HT1080 (cell line): ENCODE results near the gene RERE. TPM values are rescaled to one million over a fixed set of nuclear protein-coding genes. Genes with fewer than 3 reads are reported as not detected.

Source experiments
- DNase-seq: peaks from one replicate; pipeline ENCODE4 v3.0.0-alpha.2; 2015; ENCODE audit warnings: low read depth
- total RNA-seq: library from RNA; depleted of rRNA; stranded (reverse); fragments of >200 nt; shearing (Covaris generic); gene quantifications from 2 replicates; pipeline ENCODE4 v1.2.3, GENCODE V29; 2014

Gene RERE
- total RNA-seq, 1 experiment from 2014 or later, result 12.4 TPM

DNA sequence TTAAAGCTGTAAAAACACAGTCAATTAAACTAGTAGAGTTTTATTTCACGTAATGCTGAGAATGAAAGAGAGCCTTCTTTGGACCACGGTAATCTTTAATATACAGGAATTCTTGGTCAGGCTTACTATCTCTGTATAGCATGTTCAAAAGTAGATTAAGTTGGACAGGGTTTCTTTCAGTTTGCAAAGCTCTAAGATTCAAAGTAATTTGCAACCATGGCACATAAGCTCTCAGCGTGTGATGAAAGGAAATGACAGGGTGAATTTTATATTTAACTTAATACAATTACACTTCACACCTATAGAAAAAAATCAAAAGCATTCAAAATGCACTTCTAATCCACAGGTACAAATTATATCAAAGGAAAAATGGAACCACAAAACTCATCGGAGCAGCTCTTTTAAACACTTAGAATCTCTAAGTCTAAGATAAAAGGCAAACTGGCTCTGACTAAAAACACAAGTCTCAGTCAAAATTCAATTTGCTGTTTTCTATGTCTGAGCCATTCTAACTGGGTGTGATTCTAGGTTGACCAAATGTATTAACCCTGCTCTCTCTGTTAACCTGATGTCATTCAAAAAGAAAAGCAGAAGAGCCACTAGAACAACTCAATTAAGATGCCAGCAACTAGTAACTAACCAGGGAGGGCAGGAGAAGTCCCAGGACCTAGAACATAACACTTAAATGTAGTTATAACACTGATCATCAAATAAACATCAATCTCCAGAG, 147.7 kb downstream of the RERE start:
- DNase-seq, result no peak

DNA sequence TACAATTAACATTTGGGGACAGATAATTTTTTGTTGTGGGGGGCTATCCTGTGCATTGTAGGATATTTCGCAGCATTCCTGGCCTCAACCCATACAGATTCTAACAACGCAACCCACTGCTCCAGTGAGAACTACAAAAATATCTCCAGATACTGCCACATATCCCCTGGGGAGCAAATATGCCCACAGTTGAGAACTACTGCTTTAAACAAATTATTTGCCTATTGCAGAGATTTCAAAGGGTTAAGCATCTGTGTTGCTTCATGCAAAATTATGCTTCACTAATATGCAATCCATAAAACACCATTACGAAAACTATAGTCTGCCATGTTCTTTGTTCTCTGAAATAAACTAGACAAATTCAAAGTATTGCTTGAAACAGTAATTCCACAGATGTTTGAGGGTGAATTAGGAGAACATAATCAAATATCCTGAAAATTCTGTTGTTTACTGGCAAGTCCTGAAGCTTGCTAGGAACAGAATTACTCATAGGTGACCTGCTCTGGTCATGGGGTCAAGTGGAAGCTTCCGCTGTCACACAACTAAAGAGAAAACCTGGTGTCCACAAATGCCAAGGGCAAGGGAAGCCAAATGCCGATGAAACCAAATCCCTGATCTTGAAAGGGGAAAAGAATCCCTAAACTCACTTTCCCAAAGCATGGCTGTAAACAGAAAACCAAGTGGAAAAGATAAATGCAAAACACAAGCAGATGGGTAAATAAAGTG, 149.4 kb downstream of the RERE start:
- peak; percentile 66 for DNase-seq

DNA sequence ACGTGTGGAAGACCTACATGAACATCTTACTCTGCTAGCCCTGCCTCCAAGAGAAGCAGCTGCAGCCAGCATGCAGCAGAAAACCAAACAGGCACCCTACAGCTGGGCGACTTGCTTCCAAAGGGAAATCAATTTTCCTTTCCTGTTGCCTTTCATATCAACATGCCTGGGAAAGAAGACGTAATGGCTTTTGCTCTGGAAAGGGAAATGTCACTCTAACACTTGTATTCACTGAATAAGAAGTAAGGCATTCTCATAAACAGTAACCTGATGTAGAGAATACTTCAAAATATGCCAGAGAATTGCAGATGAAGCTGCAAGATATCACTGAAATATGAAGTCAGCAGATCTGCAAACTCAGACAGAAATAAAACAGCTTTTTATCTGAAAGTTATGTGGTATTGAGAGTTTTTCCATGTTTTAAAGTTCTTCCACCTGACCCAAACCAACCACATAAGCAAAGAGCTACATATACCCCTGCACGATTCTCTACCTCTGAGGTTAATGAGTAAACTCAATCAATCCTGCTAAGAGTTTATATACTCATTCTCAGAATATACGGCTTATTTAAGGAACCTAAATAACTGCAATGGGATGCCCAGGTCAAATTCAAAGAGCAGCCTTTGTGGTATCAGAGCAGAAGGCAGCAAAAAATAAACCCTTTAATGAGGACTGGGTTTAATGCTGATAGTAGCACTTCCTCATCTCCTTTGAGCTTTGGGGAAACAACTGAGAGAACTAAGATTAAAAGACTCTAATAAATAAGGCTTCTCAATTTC, 150.9 kb downstream of the RERE start:
- DNase-seq, result no peak

DNA sequence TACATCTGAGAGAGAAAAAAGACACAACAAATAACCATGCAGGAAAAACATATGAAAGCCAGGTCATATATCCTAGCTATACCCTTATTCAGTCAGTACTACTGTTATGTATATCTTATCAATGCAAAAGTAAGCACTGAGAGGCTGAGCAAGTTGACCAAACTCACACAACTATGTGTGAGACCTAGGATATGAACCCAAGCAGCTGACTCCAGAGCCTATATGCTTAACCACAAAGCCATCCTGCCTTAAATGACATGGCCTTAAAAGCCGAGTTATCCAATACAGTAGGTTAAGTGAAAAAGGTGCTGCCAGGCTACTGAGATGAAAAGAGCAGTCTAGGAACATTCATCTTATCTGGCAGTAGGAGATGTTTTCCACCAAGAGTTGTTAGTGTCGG, 151.6 kb downstream of the RERE start:
- no peak for DNase-seq

DNA sequence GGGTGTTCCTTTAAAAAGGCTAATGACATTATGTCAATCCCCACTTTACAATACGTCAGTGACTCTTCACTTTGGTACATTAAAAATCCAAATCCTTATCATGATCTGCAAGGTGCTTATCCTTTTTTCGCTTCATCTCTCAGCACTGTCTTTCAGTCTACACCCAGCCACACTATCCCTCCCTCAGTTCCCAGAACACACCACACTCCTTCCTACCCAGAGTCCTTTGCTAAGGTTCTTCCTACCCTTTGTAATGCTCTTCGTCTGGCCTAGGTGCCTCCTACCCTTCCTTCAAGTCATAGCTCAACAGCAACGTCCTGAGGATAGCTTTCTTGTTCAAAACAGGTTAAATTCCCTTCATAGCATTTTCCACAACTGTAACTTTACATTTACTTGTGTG, 152.6 kb downstream of the RERE start:
- DNase-seq, result no peak

DNA sequence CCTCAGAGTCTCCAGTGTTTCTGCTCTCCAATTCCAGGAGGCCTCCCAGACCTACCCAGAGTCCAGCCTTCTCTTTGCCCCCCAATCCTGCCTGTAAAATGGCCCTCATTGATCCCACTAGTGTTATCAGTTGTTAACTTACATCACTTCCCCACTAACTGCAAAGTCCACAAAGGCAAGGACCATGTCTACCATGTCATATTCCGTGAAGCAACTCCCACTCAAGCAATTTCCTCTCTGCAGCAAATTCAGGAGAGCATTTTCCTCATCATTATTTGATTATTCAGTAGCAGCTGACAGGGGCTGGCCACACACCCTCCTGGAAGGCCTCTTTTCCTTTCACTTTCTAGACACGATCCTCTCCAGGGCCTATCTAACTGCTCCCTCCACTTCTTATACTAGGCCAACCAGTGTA, 153.5 kb downstream of the RERE start:
- DNase-seq, result peak; percentile 37

DNA sequence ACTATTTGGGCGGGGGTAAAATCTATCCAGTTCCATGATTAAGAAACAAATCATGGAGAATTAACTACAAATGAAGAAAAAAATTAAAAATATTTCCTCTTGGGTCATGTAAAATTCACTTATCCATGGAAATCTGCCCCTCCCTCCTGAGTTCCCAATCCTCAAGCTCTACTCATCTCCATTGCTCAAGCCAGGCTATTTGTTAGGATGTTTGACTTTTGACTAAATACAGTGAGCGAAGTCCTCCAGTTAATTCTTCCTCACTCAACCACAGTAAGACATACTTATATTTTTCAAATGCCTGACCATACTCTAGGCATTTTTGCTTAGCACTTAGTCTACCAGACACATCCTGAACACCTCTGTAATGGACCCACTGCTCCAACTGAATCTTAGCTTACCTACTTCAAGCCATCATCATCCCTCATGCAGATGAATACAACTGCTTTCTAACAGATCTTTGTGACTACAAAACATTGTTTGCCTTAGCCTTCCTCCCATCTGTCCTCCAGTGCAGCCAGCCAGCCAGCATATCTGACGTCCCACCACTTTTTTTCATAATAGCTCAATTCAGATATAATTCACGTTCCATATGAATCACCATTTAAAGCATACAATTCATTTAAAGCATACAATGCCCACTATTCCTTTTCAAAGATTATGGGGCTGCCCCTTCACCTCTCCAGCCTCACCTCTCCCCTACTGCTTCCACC, 154.2 kb downstream of the RERE start:
- no peak for DNase-seq

DNA sequence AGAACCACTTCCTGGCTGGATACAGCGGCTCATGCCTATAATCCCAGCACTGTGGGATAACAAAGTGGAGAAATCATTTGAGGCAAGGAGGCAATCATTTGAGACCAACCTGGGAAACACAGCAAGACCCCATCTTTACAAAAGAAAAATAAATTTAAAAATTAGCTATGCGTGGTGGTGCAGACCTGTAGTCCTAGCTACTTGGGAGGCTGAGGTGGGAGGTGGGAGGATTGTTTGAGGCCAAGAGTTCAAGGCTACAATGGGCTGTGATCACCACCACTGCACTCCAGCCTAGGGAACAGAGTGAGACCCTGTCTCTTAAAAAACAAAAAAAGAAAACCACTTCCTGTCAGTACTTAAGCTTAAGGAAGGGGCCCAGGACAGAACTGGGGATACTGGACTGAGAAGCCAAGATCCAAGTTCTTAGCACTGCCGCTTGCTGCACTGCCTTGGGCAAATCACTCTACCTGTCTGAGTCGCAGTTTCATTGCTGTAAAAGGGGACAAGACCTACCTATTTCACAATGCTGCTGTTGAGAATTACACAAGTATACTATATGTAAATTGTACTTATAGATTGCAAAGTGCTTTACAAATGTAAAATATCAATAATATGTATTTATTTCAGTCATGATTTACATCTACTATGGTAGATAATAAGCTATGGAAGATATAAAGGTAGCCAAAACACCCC, 154.9 kb downstream of the RERE start:
- DNase-seq, result peak; percentile 10

DNA sequence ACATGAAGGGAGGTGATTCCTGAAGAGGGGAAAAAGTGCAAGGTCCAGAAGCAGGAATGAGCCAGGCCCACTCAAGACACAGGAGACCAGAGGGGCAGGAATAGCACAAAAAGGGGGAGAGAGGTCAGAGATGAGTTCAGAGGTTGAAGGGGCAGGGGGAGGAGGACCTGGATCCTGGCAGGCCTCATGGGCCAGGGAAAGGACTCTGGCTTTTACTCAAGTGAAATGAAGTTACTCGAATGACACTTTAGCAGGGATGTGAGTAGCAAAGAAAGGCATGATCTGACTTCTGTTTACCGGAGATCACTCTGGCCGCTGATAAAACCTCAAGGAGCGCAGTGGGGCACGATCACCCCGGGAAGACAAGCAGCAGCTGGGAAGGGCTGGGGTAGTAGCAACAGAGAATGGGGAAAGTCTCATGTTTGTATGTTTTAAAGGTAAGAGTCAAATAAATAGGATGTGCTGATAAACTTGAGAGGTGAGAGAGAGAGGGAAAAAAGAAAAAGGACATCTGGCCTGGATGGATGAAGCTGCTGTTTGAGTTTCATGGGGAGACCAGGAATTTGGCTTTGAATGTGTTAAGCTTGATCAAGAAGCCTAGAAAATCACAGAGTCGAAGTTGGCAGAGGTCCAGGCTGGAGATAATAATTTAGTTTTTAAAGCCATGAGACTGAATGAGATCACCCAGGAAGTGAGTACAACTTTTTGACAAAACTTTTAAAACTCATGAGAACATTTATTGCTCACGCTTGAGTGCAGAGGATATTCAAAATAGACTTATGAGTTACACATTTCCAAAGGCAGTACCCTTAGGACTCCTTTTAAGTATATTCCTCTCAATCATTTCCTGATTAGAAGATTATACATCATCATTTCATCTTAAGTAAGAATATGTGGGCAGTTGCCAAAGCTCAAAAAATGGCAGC, 156.0 kb downstream of the RERE start:
- peak; percentile 90 for DNase-seq

DNA sequence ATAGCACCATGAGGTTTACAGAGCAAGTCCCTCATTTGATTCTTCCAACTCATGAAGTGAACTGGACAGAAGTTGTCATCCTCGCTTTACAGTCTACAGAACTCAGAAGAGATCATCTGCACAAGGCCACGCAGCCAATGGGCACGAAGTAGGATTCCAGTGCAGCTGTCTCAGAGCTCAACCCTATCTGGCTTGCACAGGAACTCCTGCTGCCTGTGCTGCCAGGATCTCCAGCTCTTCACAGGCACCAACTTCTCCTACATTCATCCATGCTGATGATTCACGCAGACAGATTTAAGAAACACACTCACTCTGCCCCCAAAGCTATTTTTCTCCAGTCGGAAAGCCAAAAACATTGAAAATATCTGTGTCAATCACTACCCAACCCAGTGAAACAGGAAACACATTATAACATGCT, 157.0 kb downstream of the RERE start:
- peak; percentile 93 for DNase-seq

DNA sequence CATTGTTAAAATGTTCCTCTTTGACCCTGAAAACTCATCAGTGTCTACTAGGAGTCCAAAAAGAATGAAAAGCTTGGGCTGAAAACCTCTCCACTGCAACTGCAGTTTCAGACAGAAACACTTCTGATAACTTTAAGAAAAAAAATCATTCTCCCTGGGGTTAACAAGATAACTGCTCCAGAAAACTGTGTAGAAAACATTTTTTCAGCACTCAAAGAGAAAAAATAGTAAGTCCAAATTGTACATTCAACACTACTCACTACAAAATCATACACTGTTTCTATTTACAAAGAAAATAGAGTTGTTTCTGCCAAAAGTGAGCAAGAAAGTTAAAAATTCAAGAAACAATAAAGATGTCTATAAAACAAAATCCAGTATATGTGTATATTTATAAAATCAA, 157.8 kb downstream of the RERE start:
- DNase-seq, result no peak

DNA sequence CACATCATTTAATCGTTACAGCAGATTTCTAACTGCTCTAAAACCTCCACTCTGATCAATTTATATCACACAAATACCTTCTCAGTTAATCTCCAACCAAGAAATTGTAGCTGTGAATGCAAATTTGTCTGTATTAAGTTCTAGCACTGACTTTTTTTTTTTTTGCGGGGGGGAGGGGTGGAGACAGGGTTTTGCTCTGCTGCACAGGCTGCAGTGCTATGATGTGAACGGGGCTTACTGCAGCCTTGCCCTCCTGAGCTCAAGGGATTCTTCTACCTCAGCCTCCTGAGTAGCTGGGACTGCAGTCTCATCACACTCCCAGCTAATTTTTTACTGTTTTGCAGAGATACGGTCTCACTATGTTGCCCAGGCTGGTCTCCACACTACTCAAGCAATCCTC, 163.6 kb downstream of the RERE start:
- DNase-seq, result no peak

DNA sequence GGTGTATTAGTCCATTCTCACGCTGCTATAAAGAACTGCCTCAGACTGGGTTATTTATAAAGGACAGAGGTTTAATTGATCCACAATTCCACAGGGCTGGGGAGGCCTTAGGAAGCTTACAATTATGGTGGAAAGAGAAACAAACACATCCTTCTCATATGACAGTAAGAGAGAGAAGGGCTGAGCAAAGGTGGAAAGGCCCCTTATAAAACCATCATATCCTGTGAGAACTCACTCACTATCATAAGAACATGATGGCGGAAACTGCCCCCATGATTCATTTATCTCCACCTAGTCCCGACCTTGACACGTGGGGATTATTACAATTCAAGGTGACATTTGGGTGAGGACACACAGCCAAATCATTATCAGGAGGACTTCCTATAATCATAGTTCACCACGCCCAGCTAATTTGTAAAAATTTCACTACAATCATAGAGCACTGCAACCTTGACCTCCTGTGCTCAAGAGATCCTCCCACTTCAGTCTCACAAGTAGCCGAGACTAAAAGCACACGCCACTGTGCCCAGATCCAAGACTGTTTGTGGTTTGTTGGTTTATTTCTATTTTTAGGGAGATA, 164.9 kb downstream of the RERE start:
- no peak for DNase-seq

DNA sequence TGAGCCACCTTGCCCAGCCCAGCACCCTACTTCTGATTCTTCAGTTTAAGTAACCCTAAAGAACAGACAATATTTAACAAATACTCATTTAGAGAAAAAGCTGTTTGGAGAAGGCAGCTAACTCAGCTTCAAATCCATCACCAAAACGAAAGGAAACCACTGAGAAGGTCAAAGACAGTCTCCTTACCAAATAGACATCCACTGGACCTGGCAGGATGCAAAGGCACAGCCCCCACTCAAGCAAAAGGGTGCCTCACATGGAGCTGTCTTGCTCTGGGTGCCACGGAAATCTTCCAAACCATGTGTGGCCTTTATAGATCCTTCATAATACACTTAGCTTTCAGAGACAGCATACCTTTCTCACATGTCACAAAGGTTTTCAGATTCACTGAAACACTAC, 165.5 kb downstream of the RERE start:
- no peak for DNase-seq

DNA sequence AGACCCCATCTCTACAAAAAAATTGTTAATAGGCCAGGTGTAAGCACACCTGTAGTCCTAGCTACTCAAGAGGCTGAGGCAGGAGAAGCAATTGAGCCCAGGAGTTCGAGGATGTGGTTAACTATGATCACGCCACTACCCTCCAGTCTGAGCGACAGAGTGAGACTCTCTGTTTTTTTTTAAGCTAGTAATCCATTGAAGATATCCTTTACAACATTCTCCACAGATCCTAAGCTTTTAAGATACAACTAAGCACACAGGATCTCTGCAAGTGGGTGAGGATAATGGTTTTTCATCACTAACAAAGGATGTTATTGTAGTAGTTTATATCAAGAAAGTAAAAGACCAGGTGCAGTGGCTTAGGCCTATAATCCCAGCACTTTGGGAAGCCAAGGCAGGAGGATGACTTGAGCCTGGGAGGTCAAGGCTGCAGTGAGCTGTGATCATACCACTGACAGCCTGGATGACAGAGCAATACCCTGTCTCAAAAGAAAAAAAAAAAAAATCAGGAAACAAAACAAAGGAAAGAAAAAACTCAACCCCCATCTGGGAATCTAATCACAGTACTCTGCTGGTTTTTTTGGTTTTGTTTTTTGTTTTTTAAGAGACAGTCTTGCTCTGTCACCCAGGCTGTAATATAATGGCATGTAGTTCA, 166.1 kb downstream of the RERE start:
- no peak for DNase-seq

DNA sequence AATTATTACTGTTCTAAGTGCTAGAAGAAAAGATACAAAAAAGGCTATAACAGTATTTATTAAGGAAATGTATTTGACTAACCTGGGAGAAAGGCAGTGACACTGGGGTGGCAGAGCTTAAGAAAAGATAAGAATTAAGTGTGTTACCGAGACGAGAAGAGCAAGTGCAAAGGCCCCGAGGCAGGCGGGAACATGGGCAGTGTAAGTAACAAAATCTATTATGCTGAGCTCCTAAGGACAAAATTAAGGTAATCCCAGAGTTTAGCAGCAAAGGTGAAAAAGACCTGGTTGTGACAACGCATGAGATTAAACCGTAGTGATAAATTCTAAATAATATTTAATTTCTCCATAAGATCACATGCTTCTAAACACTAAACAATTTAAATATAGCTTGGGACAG, 167.6 kb downstream of the RERE start:
- no peak for DNase-seq

DNA sequence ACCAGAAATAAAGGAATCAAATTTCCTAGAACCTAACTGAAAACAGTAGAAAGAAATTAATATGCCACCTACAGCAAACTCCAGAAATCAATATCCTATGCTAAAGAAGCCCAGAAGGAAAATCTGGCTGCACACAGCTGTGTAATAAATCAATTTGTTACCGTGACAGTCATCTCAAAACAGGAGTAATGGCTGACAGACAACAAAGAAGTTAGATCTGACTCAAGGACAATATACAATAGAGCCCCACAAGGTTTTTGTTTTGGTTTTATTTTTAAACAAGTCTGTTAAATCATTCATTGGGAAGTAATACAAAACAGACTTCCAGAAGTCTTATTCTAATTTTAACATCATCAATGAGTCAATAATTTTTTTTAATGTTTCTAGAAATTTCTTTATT, 168.4 kb downstream of the RERE start:
- no peak for DNase-seq

DNA sequence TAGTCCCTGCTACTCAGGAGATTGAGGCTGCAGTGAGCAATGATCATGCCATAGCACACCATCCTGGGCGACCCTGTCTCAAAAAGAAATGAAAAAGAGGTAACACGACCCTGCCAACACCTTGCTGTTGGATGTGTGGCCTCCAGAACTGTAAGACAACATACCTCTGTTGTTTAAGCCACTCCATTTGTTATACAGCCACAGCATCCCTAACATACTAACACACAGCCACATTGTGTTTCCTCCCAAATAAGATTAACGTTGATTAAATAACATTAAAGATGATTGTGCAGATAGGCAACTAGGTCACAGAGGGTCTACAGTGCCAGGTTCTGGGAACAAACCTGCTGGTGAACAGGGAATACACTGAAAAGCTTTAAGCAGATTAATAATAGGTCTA, 170.4 kb downstream of the RERE start:
- DNase-seq, result no peak

DNA sequence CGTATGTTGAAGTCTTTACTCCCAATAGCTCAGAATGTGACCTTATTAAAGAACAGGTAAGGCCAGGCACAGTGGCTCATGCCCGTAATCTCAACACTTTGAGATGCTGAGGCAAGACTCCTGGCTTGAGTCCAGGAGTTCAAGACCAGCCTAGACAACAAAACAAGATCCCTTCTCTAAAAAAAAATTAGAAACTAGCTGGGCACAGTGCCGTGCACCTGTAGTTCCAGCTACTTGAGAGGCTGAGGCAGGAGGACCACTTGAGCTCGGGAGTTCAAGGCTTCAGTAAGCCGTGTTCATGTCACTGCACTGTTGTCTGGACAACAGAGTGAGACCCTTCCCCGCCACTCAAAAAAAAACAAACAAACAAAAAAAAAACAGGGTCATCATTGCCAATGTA, 171.3 kb downstream of the RERE start:
- DNase-seq, result no peak
